NCI-H345 treated with DMSO at 0.1 percent for 48 hours (cell line): ENCODE results near the gene TBX21.
"Not testable (repeated sequence)": the region's sequence is repeated elsewhere in the genome, so short reads cannot be mapped to it uniquely, and the experiment has no call there.

ENCODE experiments used
- DNase-seq: peaks from one replicate; lab custom pipeline; 2025; ENCODE audit not compliant: unreplicated experiment; lab: John Stamatoyannopoulos, UW

The TBX21 gene

DNA sequence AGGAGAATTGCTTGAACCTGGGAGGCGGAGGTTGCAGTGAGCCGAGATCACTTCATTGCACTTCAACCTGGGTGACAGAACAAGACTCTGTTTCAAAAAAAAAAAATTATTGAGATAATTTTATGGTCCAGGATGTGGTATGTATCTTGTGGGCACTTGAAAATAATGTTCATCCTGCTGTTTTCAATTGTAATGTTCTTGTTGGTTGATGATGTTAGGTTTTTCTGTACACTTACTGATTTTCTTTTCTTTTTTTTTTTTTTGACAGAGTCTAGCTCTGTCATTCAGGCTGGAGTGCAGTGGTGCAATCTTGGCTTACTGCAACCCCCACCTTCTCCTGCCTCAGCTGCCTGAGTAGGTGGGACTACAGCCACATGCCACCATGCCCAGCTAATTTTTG, 29.7 kb downstream of the TBX21 start:
- DNase-seq, result no peak

DNA sequence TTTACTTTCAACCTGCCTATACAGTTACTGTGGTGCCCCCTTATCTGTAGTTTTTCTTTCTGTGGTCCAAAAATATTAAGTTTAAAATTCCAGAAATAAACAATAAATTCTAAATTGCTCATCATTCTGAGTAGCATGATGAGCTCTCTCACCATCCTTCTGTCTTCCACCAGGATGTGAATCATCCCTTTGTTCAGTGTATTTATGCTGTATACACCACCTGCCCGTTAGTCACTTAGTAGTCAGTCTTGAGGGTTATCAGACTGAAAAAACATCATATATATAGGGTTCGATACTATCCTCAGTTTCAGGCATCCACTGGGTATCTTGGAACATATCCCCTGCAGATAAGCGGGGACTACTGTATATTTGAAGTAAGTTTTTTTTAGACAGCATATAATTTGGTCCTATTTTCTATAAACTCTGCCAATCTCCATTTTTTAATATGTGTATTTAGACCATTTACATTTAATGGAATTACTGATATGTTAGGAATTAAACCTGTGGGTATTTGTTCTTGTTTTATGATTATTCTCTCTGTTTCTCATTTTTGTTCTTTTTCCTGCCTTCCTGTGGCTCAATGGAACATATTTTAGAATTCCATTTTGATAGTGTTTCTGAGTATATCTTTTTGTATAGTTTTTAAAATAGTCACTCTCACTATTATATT, 31.0 kb downstream of the TBX21 start:
- DNase-seq, result no peak

DNA sequence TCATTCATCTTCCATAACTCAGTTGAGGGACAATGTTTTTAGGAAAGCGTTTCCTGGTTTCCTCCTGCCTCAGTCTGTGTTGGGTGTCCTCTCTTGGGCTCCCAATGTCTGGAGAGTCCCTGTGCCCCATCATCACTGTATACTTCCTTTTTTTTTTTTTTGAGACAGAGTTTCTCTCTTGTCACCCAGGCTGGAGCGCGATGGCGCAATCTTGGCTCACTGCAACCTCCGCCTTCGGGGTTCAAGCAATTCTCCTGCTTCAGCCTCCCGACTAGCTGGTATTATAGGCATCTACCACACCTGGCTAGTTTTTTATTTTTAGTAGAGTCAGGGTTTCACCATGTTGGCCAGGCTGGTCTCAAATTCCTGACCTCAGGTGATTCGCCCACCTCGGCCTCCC, 40.6 kb downstream of the TBX21 start:
- not testable (repeated sequence) for DNase-seq

DNA sequence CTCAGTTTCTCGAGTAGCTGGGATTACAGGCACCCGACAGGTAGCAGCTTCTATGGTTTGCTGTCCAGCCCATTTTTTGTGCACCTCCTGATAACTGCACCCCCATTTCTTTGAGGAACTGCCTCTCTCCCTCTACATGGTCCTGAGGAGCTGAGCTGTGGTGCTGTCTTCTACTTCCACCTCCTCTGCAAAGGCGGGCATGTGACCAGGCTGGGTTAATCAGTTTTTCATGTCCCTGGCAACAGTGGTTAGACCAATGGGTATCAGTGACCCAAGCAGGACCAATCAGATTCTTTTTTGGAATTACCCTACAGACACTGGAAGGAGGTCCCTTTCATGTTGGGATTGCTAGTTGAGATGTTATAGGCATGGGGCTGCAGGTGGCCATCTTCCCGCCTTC, 41.3 kb downstream of the TBX21 start:
- no peak for DNase-seq

DNA sequence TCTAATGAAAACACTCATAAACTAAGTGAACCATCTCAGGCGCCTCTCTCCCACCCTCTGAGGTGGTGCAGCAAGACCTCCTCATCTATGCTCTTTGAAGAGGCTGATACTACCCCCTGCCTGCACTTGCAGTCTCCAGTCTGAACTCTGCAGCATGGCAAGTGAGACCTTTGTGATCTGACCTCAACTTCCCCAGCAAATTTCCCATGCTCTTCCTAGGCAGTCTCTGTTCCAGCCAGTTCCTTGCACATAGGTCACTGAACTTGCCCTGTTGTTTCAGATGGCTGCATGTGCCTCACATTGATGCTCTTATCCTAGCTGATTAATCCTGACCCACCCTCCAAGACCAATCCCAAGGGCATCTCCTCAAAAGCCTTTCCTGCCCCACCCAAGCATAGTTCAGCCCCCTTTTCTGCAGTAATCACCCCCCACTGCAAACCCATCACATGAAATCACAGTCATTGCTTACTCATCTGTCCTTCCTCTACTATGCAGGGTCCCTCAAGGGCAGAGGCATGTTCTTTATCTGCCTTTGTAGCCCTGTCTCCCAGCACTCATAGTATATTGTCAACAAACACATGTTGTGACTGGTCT, 42.0 kb downstream of the TBX21 start:
- no peak for DNase-seq

DNA sequence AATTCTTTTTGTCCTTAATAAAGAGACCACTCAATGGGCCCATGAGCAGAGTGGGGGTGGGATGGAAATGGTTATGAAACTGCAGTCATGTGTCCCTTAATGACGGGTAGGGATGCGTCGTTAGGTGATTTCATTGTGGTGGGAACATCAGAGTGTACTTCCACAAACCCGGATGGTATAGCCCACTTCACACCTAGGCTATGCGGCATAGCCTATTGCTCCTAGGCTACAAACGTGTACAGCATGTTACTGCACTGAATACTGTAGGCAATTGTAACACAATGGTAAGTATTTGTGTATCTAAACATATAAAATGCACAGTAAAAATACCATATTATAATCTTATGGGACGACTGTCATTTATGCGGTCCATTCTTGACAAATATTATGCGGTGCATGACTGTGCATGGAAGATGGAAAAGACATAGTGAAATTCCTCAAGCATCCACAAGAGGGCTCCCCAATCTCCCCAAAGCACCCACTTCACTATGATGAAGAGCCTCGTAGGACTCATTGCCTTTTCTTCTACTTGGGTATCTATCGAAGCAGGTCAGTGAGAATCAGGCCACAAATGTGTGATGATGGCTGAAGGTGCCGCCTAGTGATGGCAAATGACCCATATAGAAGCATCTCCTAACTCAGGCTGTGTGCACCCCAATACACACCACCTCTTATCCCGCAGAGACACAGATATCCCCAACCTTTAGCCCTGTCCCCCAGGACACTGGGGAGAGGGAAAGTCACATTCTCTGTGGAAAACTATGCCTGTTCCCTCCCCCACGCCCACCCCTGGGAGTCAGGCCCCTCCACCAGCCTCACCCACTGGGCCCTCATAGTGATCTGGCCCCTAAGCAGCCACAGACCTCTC, 43.5 kb downstream of the TBX21 start:
- DNase-seq, result peak; percentile 23

DNA sequence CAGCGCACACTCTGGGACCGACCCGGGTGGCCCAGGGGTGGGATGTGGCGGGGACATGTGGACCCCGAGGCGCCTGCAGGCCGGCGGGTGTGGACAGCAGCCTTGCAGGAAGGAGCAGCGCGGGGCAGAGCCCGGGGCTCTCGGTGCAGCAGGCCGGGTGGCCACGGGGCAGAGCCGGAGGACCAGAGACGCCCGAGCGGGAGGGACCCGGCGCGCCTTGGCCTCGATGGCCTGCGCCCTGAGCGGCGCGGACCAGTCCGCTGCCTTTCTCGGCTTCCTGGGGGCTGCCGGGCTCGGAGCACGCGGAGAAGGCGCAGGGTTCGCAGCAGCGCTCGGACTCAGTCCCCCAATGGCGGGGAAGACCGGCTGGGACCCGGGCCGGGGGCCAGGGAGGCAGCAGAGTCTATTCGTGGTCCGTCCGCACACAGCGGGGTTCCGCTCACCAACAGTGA, 45.2 kb downstream of the TBX21 start:
- no peak for DNase-seq

DNA sequence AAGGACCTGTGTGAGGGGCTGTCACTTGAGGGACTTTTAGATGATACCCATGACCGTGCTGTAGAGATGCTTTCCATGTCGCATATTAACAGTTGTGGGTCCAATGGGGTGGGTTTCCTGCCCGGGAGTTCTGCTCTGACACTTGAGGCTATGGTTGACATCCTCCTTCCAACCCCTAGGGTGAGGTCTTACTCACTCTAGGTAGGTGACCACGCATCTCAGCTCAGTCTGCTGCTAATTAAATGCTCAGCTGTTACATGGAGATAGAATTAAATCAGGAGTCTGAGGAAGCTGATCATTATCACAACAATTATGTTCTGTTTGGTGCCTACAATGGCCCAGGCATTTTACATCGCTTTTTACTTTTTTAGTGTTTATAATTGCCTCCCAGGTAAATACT, 48.4 kb downstream of the TBX21 start:
- no peak for DNase-seq

DNA sequence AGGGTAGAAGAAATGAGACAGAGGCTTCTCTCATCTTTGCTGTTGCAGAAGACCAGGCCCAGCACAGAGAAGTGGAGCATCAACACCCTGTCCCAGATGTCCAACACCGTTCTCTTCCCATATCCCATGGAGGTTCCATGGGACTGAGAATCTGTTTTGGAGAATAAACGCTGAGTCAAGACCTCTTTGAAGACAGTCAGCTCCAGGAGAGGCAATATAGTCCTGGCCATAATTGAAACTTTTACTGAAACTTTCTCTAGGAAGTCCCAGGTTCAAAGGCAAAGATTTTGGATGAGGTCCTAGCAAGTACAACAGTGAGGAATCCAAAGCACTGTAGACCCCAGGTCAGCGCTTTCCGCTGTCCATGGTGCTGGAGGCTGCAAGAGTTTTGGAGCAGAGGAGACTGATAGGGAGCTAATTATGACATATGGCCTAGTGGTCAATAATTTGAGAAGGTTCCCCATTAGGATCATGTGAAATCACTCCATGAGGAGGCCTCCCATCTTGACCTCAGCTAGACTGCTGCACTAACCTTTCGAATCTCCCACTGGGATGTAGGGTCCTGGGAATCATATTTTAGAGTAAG, 52.6 kb downstream of the TBX21 start:
- DNase-seq, result no peak

DNA sequence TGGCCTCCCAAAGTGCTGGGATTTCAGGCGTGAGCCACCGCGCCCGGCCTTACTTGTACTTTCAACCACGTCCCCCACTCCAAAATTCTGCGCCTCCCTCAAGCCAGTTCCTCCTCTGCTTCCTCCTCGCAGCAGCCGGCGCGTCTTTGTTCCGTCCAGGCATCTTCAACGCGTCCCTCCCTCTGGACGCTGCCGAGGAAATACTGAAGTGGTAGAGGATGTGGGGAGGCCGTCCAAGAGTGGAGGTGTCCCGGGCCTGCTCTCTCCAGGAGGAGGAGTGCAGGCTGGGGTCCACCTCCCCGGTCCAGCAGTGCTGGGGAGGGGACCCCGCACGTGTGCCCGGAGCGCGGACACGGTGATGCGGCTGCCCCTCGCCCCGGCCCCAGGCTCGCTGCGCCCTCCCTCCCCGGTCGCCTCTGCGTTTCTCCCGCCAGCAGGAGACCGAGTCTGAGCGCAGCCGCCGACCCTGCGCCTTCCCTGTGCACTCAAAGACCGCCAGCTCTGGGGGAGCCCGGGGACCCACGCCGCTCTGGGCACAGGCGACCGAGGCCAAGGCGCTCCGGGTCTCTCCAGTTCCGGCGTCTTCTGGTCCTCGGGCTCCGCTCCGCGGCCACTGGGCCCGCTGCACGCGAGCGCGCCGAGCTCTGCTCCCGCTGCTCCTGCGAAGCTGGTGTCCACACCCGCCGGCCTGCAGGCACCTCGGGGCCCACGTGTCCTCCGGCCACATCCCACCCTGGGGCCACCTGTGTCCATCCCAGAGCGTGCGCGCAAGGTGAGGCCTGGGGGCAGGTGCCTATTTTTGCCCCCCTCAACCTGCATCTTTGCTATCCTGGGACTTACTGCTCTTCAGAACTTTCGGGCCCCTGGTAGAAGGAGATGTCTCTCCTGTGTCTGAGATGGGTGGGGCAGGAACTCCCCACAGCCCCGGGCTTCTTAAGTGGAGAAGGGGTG, 56.9 kb downstream of the TBX21 start:
- peak; percentile 33 for DNase-seq

DNA sequence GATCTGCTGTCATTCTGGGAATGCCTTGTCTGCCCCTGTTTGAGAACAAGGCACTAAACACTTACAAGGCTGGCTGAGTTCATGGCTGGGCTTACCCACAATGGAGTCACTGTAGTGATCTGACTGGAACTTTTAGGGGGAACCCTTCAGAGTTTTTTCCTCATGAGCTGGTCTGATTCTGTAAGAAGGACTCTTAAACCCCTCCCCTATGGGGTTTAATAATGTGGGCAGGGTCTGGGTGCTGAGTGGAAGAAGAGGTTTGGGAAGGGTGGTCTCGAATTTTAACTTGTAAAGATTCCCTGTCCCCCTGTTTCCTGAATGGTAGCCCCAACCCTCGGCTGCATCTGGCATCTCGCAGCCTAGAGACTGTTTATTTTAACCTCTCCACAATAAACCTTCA, 58.0 kb downstream of the TBX21 start:
- no peak for DNase-seq

DNA sequence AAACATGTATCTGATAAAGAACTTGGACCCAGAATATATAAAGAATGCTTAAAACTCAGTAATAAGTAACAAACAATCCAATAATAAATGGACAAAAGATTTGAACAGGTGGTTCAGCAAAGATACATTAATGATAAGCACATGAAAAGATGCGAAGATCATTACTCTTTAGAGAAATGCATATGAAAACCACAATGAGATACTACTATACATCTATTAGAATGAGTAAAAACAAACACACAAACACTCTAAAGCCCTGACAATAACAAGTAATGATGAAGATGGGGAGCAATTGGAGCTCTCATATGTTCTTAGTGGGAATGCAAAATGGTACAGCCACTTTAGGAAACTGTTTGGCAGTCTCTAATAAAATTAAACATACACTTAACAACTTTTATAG, 59.4 kb downstream of the TBX21 start:
- DNase-seq, result no peak

DNA sequence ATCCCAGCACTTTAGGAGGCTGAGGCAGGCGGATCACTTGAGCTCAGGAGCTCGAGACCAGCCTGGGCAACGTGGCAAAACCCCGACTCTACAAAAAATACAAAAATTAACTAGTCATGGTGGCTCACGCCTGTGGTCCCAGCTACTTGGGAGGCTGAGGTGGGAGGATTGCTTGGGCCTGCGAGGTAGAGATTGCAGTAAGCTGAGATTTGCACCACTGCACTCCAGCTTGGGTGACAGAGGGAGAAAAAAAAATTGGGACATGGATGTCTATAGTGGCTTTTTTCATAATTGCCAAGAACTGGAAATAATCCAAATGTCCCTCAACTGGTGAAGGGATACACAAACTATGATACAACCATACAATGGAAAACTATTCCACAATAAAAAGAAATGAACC, 59.9 kb downstream of the TBX21 start:
- DNase-seq, result no peak
